Measurements from ENCODE around the gene TMEM185B.

DNA sequence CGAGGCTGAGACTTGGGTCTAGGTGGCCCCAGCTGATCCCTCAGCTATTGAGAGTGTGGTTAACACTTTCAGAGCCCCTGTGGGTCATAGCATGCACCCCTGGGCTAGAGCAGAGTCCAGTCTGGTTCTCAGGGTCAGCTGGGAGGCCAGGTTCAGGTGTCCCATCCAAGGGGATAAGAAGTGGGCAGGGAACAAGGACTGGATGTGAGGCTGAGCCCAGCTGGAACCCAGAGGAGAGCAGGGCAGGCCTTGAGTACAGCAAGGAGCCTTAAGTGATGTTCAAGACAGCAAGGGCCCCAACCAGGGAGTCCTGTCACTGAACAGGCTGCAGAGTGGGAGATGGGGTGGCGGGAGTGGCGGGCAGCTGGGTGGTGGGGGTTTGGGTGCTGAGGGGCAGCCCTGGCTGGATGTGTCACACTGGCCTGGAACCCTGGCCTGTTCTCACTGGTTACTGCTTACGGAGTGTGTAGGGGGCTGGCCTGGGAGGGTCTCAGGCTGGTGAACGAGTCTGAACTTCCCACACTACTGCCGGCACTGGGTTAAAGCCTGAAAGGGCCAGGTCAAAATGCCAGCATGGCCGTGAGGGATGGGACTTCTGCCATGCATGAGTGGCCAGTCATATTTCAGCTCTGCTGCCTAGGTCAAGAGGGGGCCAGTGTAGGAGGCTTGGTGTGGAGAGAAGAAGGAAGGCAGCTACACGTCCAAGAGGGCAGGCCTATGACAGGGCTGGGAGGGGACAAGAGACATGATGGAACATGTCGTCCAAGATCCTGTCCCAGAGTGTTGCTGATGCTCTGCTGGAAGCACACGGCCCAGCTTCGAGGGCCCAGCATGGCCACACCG is 13.6 kb downstream of the TMEM185B start:
- TF ChIP-seq, protein P1, sequence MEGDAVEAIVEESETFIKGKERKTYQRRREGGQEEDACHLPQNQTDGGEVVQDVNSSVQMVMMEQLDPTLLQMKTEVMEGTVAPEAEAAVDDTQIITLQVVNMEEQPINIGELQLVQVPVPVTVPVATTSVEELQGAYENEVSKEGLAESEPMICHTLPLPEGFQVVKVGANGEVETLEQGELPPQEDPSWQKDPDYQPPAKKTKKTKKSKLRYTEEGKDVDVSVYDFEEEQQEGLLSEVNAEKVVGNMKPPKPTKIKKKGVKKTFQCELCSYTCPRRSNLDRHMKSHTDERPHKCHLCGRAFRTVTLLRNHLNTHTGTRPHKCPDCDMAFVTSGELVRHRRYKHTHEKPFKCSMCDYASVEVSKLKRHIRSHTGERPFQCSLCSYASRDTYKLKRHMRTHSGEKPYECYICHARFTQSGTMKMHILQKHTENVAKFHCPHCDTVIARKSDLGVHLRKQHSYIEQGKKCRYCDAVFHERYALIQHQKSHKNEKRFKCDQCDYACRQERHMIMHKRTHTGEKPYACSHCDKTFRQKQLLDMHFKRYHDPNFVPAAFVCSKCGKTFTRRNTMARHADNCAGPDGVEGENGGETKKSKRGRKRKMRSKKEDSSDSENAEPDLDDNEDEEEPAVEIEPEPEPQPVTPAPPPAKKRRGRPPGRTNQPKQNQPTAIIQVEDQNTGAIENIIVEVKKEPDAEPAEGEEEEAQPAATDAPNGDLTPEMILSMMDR (IDR thresholded peaks at IDR 0.05; ENCODE audit: extremely low read depth in 1 of 2, insufficient read depth in 1 of 2, low read depth in 1 of 2, low read length in 2 of 2): no peak
- TF ChIP-seq POLR2A (IDR thresholded peaks at IDR 0.05; ENCODE audit: low read depth, low read length) (no peak), POLR2AphosphoS5 (IDR thresholded peaks at IDR 0.05; ENCODE audit: insufficient read depth, low read depth, low read length) (no peak), GATA2 (IDR thresholded peaks at IDR 0.05; ENCODE audit: insufficient read depth, insufficient read length, low read depth, low read length) (no peak), EZH2 (IDR thresholded peaks at IDR 0.05; ENCODE audit: borderline replicate concordance, low read depth, low read length, severe bottlenecking) (no peak), JUN (IDR thresholded peaks at IDR 0.05; ENCODE audit: borderline replicate concordance, insufficient read depth, insufficient read length, low read depth) (no peak), MYC (IDR thresholded peaks at IDR 0.05; ENCODE audit: low read depth, low read length) (no peak)
- TF ChIP-seq, protein P2, sequence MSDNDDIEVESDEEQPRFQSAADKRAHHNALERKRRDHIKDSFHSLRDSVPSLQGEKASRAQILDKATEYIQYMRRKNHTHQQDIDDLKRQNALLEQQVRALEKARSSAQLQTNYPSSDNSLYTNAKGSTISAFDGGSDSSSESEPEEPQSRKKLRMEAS (IDR thresholded peaks at IDR 0.05; ENCODE audit: insufficient read depth, insufficient read length): no peak
